Erythroblast (primary cell): ENCODE results near the gene BTBD17.

Experiments used
- GATA1 ChIP-seq: IDR thresholded peaks from 2 replicates; pipeline ENCODE4 v1.6.1; 2011; ENCODE audit warnings: low read depth, mild to moderate bottlenecking, control low read depth, low read length, moderate library complexity
- POLR2A ChIP-seq: IDR thresholded peaks from 2 replicates; pipeline ENCODE4 v1.6.1; 2011; ENCODE audit warnings: mild to moderate bottlenecking, low read length

DNA sequence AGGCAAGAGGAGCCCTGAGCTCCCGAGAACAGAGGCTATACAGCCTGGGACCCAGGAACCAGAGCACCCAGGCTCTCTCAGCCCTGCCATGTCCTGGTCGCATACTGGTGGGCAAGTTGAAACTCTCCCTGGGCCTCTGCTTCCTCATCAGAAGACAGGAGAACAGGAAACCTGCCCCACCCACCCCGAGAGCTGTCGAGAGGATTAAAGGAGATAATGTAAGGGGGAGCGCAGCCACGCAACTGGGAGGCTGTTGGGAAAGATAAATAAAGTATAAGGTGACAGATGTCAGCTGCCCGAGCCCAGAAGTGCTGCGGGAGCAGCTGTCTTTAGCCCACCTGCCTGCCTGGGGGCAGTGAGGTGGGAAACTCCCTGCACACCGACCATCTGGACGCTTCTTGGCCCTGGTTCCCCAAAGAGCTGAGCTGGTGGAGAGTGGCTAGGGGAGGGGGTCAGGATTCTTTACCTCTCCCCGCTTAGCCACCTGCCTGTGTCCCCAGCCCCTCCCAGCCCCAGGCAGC is 28.8 kb downstream of the BTBD17 start:
- no peak for TF ChIP-seq GATA1
- no peak for TF ChIP-seq POLR2A
